ENCODE results near the gene THAP10. TPM values are rescaled to one million over a fixed set of nuclear protein-coding genes. Genes with fewer than 3 reads are reported as not detected.
A peak's percentile ranks its signal among the peaks of the same experiment; 100 is the strongest.
"Not testable (repeated sequence)": the region's sequence is repeated elsewhere in the genome, so short reads cannot be mapped to it uniquely, and the experiment has no call there.

Gene THAP10
- total and polyA plus RNA-seq, 9 of the 15 experiments (the other 6 are each of a cell fraction or from before 2014, with no cell fraction given), result 0.04 to 0.28 (median 0.09) TPM; not detected in 3

DNA sequence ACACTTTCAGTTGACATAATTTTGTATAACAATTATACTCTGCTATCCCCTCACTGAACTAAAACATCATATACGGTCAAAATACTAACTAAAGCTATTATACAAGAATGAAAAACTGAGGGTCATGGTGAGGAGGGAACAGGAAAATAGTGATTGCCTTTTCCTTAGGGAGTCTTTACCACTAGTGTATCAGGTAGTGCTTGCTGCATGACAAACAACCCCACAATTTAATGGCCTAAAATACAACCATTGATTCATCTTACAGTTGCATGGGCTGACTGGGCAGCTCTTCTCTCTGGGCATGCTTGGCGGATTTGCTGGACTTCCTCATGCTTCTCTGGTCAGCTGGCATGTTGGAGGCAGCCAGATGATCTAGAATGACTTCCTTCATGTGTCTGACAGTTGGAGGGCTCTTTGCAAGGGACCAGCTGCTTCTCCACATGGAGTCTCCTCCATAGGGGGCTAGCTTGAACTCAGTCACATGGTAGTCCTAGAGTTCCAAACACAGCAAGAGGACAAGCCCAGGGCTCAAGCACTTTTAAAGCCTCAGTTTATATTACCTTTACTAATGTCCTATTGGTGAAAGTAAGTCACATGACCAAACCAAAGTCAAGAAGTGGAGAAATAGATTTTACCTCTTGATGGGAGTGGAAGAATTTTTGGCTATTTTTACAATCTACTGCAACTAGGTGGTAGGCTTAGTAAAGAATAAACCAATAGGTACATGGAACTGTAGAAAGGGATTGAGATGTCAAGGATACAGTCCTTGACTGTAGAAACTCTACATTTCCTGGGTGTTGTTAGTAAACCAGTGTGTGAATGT, 18.8 kb downstream of the THAP10 start:
- in situ Hi-C loops (cut with MboI) (no loop called here), intact Hi-C loops (cut with micrococcal nuclease) (no loop called here)
- Histone ChIP-seq H3K79me2 (ENCODE audit: control insufficient read depth, insufficient read depth, low read length) (no peaks in the 10 kb centered on the region), H3K27me3 (ENCODE audit: control insufficient read depth in 2 of 2, insufficient read depth in 2 of 2, low read length in 2 of 2) (no peaks in the 10 kb centered on the region), H3K9me3 (replicated peaks; ENCODE audit: control insufficient read depth, insufficient read depth, low read depth, low read length) (no peaks in the 10 kb centered on the region), H3K9me1 (ENCODE audit: control insufficient read depth, insufficient read depth, low read length) (no peaks in the 10 kb centered on the region), H3K27ac (ENCODE audit: extremely low read depth, low read depth, low read length) (no peak overlapping the region), H3K9ac (ENCODE audit: insufficient read depth in 1 of 2, low read depth in 2 of 2, low read length in 2 of 2) (no peak overlapping the region), H3K4me1 (replicated peaks in 1 of 2; ENCODE audit: control insufficient read depth in 2 of 2, insufficient read depth in 2 of 2, low read length in 2 of 2) (no peaks in the 10 kb centered on the region), H3K4me3 (no peak overlapping the region), H3K36me3 (ENCODE audit: control insufficient read depth, insufficient read depth, low read length) (no peaks in the 10 kb centered on the region), H2AFZ (ENCODE audit: low read depth, low read length) (no peak overlapping the region), H4K20me1 (replicated peaks; ENCODE audit: control insufficient read depth, insufficient read depth, low read length) (no peaks in the 10 kb centered on the region), H3K4me2 (ENCODE audit: insufficient read depth, low read length) (no peak overlapping the region)
- DNase-seq (ENCODE audit: extremely low read depth in 1 of 4, low spot score in 3 of 4) (no peak), ATAC-seq (no peak), FAIRE-seq (no peak)
- TF ChIP-seq TARDBP (IDR thresholded peaks at IDR 0.05), result no peak
- TF ChIP-seq, protein P1, sequence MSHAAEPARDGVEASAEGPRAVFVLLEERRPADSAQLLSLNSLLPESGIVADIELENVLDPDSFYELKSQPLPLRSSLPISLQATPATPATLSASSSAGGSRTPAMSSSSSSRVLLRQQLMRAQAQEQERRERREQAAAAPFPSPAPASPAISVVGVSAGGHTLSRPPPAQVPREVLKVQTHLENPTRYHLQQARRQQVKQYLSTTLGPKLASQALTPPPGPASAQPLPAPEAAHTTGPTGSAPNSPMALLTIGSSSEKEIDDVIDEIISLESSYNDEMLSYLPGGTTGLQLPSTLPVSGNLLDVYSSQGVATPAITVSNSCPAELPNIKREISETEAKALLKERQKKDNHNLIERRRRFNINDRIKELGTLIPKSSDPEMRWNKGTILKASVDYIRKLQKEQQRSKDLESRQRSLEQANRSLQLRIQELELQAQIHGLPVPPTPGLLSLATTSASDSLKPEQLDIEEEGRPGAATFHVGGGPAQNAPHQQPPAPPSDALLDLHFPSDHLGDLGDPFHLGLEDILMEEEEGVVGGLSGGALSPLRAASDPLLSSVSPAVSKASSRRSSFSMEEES (CRISPR knock-in tag; IDR thresholded peaks at IDR 0.05), result peak; percentile 72
- BruUV-seq (replicated peaks), result no TSS peak
- 0% methylated on average over 2 of the region's 2 CpGs for WGBS (ENCODE audit: insufficient coverage, low coverage, missing lambda C conversion rate)
- CTCF ChIA-PET (ENCODE audit: low intra/inter-chr PET ratio), result no interaction called here
- POLR2A ChIA-PET, result interaction anchor here (1.5 kb wide), 1 partner anchor 15 kb away, joined by 4 read pairs; no protein-coding TSS in a partner anchor

DNA sequence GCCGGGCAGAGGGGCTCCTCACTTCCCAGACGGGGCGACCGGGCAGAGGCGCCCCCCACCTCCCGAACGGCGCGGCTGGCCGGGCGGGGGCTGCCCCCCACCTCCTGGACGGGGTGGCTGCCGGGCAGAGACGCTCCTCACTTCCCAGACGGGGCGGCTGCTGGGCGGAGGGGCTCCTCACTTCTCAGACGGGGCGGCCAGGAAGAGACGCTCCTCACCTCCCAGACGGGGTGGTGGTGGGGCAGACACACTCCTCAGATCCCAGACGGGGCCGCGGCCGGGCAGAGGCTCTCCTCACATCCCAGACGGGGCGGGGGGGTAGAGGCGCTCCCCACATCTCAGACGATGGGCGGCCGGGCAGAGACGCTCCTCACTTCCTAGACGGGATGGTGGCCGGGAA, 20.7 kb downstream of the THAP10 start:
- H3K9ac ChIP-seq (ENCODE audit: insufficient read depth in 1 of 2, low read depth in 2 of 2, low read length in 2 of 2); H3K9me1 ChIP-seq (ENCODE audit: control insufficient read depth, insufficient read depth, low read length); in situ Hi-C loops (cut with MboI); H3K9me3 ChIP-seq (replicated peaks; ENCODE audit: control insufficient read depth, insufficient read depth, low read depth, low read length); DNase-seq (ENCODE audit: extremely low read depth in 1 of 4, low spot score in 3 of 4); H3K36me3 ChIP-seq (ENCODE audit: control insufficient read depth, insufficient read depth, low read length); H3K4me2 ChIP-seq (ENCODE audit: insufficient read depth, low read length); H4K20me1 ChIP-seq (replicated peaks; ENCODE audit: control insufficient read depth, insufficient read depth, low read length); ATAC-seq; intact Hi-C loops (cut with micrococcal nuclease); BruUV-seq (replicated peaks); CTCF ChIA-PET (ENCODE audit: low intra/inter-chr PET ratio); H3K27ac ChIP-seq (ENCODE audit: extremely low read depth, low read depth, low read length); H3K4me1 ChIP-seq (replicated peaks in 1 of 2; ENCODE audit: control insufficient read depth in 2 of 2, insufficient read depth in 2 of 2, low read length in 2 of 2); H3K4me3 ChIP-seq; POLR2A ChIA-PET; H3K79me2 ChIP-seq (ENCODE audit: control insufficient read depth, insufficient read depth, low read length); FAIRE-seq; H2AFZ ChIP-seq (ENCODE audit: low read depth, low read length); H3K27me3 ChIP-seq (ENCODE audit: control insufficient read depth in 2 of 2, insufficient read depth in 2 of 2, low read length in 2 of 2): not testable (repeated sequence)
- 3% methylated on average over 27 of the region's 34 CpGs for WGBS (ENCODE audit: insufficient coverage, low coverage, missing lambda C conversion rate)

Measured in K562 (cell line).